IMR-90 (cell line): ENCODE measurements around the gene MID1. TPM values are rescaled to one million over a fixed set of nuclear protein-coding genes. Genes with fewer than 3 reads are reported as not detected.

Experiments used
- ATAC-seq: fragments of 200-7000 bp; cut with Tn5 transposase; 2 replicates; pipeline ENCODE4 v1.9.1; 2020; ENCODE audit warnings: low read depth, mild to moderate bottlenecking, moderate library complexity
- BruUV-seq: library from RNA; stranded (reverse); fragments of 400-500 nt; replicated peaks from 2 replicates; lab custom pipeline; 2021; lab: Mats Ljungman, UMichigan
- CTCF ChIA-PET: fragments of 300-600 bp; formaldehyde crosslinking; extraction: SDS; loops from one replicate; lab custom pipeline; 2021; ENCODE audit warnings: antibody characterized with exemption; lab: Yijun Ruan, JAX
- POLR2A ChIA-PET: fragments of 300-600 bp; sonication (Branson Sonifier 250); formaldehyde crosslinking; loops from one replicate; lab custom pipeline; 2022; ENCODE audit warnings: antibody characterized with exemption; ENCODE audit not compliant: unreplicated experiment; lab: Charles Lee
- DNase-seq: peaks from one replicate; pipeline ENCODE4 v3.0.0; 2013
- H2AFZ ChIP-seq: replicated peaks from 2 replicates; pipeline ENCODE3; 2013; ENCODE audit warnings: low read length, mild to moderate bottlenecking; ENCODE audit not compliant: poor library complexity
- H2AK5ac ChIP-seq: 2 replicates; pipeline ENCODE4 v1.6.1; 2013; ENCODE audit warnings: low read depth, low read length, inconsistent platforms
- H2AK9ac ChIP-seq: replicated peaks from 2 replicates; pipeline ENCODE3; 2013; ENCODE audit warnings: mild to moderate bottlenecking, low read depth, low read length, moderate library complexity; ENCODE audit not compliant: poor library complexity
- H2BK120ac ChIP-seq: 2 replicates; pipeline ENCODE4 v1.6.1; 2013; ENCODE audit warnings: low read depth, low read length, inconsistent platforms
- H2BK15ac ChIP-seq: 3 replicates; pipeline ENCODE4 v1.6.1; 2013; ENCODE audit warnings: low read depth, low read length, inconsistent platforms
- H2BK20ac ChIP-seq: 2 replicates; pipeline ENCODE4 v1.6.1; 2013; ENCODE audit warnings: low read depth, mild to moderate bottlenecking, inconsistent platforms, low read length, moderate library complexity
- H2BK5ac ChIP-seq: 2 replicates; pipeline ENCODE4 v1.6.1; 2013; ENCODE audit warnings: mild to moderate bottlenecking, low read depth, low read length, inconsistent platforms; ENCODE audit not compliant: poor library complexity, severe bottlenecking
- H3K14ac ChIP-seq: replicated peaks from 2 replicates; pipeline ENCODE4 v1.6.1; 2013; ENCODE audit warnings: low read depth, low read length, inconsistent platforms
- H3K18ac ChIP-seq: 2 replicates; pipeline ENCODE4 v1.6.1; 2013; ENCODE audit warnings: low read depth, low read length, control low read depth
- H3K23ac ChIP-seq: 2 replicates; pipeline ENCODE4 v1.6.1; 2013; ENCODE audit warnings: low read depth, low read length, inconsistent platforms
- H3K27ac ChIP-seq: 2 replicates; pipeline ENCODE4 v1.5.1; 2013; ENCODE audit warnings: mild to moderate bottlenecking, control low read depth, low read length; ENCODE audit not compliant: insufficient read depth
- H3K27me3 ChIP-seq: 2 replicates; pipeline ENCODE4 v1.6.1; 2013; ENCODE audit warnings: low read length; ENCODE audit not compliant: control insufficient read depth, insufficient read depth
- H3K36me3 ChIP-seq: 2 replicates; pipeline ENCODE4 v1.6.1; 2013; ENCODE audit warnings: low read length, mixed read lengths; ENCODE audit not compliant: control insufficient read depth, insufficient read depth
- H3K4ac ChIP-seq: 2 replicates; pipeline ENCODE4 v1.6.1; 2013; ENCODE audit warnings: low read depth, low read length, inconsistent platforms
- H3K4me1 ChIP-seq: 2 replicates; pipeline ENCODE4 v1.6.1; 2013; ENCODE audit warnings: low read length, mixed read lengths; ENCODE audit not compliant: control insufficient read depth, insufficient read depth
- H3K4me2 ChIP-seq: 2 replicates; pipeline ENCODE4 v1.6.1; 2013; ENCODE audit warnings: low read depth, mild to moderate bottlenecking, control low read depth, low read length, moderate library complexity
- H3K4me3 ChIP-seq: 2 replicates; pipeline ENCODE4 v1.5.1; 2013; ENCODE audit warnings: low read depth, mild to moderate bottlenecking, control low read depth, low read length, moderate library complexity; ENCODE audit not compliant: insufficient read depth
- H3K56ac ChIP-seq: 2 replicates; pipeline ENCODE4 v1.6.1; 2013; ENCODE audit warnings: low read length, inconsistent platforms; ENCODE audit not compliant: insufficient read depth; ENCODE audit errors: extremely low read depth
- H3K79me1 ChIP-seq, 2 experiments: 2 replicates each; pipeline ENCODE4 v1.6.1; 2013; ENCODE audit warnings: low read length in 2 of 2, inconsistent platforms in 1 of 2, low read depth in 1 of 2
- H3K9ac ChIP-seq: 2 replicates; pipeline ENCODE4 v1.6.1; 2013; ENCODE audit warnings: low read depth, low read length, control low read depth
- H3K9me1 ChIP-seq: 2 replicates; pipeline ENCODE4 v1.6.1; 2013; ENCODE audit warnings: low read length, inconsistent platforms; ENCODE audit not compliant: insufficient read depth
- H3K9me3 ChIP-seq: 2 replicates; pipeline ENCODE4 v1.6.1; 2013; ENCODE audit warnings: low read length; ENCODE audit not compliant: control insufficient read depth, insufficient read depth
- H4K20me1 ChIP-seq: 2 replicates; pipeline ENCODE4 v1.6.1; 2013; ENCODE audit warnings: low read length, inconsistent platforms; ENCODE audit not compliant: insufficient read depth
- H4K5ac ChIP-seq: 2 replicates; pipeline ENCODE4 v1.6.1; 2013; ENCODE audit warnings: mild to moderate bottlenecking, low read depth, low read length, control low read depth
- H4K8ac ChIP-seq, 2 experiments: 2 replicates each; pipeline ENCODE4 v1.6.1; 2013; ENCODE audit warnings: low read depth in 2 of 2, low read length in 2 of 2, control low read depth in 1 of 2, inconsistent platforms in 1 of 2
- H4K91ac ChIP-seq: 2 replicates; pipeline ENCODE4 v1.6.1; 2013; ENCODE audit warnings: low read depth, low read length, inconsistent platforms; ENCODE audit not compliant: insufficient read depth
- BHLHE40 ChIP-seq: fragments of 150-350 bp; IDR thresholded peaks from 2 replicates; pipeline ENCODE4 v1.6.1; 2016; ENCODE audit warnings: mild to moderate bottlenecking, low read depth, low read length
- CHD1 ChIP-seq: IDR thresholded peaks from 2 replicates; pipeline ENCODE4 v1.6.1; 2012; ENCODE audit warnings: low read depth, low read length, improper control_type of control experiment
- MAFK ChIP-seq: IDR thresholded peaks from 2 replicates; pipeline ENCODE4 v1.6.1; 2012; ENCODE audit warnings: low read depth, low read length, improper control_type of control experiment
- MAZ ChIP-seq: IDR thresholded peaks from 2 replicates; pipeline ENCODE4 v1.6.1; 2012; ENCODE audit warnings: low read depth, mild to moderate bottlenecking, low read length, improper control_type of control experiment, moderate library complexity, borderline replicate concordance
- MXI1 ChIP-seq: IDR thresholded peaks from 2 replicates; pipeline ENCODE4 v1.6.1; 2012; ENCODE audit warnings: low read depth, mild to moderate bottlenecking, low read length, moderate library complexity, borderline replicate concordance
- NFE2L2 ChIP-seq: fragments of 150-350 bp; IDR thresholded peaks from 2 replicates; pipeline ENCODE4 v1.6.1; 2016; ENCODE audit warnings: low read depth, mild to moderate bottlenecking, low read length
- POLR2A ChIP-seq: IDR thresholded peaks from 2 replicates; pipeline ENCODE4 v1.6.1; 2012; ENCODE audit warnings: mild to moderate bottlenecking, low read depth, low read length
- RCOR1 ChIP-seq: IDR thresholded peaks from 2 replicates; pipeline ENCODE4 v1.6.1; 2012; ENCODE audit warnings: mild to moderate bottlenecking, low read length, improper control_type of control experiment; ENCODE audit not compliant: insufficient replicate concordance
- RFX5 ChIP-seq: IDR thresholded peaks from 2 replicates; pipeline ENCODE4 v1.8.0; 2012; ENCODE audit warnings: low read depth, mild to moderate bottlenecking, low read length, moderate library complexity
- WGBS, 2 experiments: methylation state at CpG; one replicate each; pipeline versions ENCODE4 v1.1.5 to v1.1.7; 2013; ENCODE audit warnings: missing lambda C conversion rate in 2 of 2; ENCODE audit not compliant: insufficient read length in 1 of 2; ENCODE audit errors: extremely low coverage in 2 of 2; 5-methylcytosine and 5-hydroxymethylcytosine counted together
- dilution Hi-C: fragments of 300-500 bp; cut with HindIII; formaldehyde crosslinking; loops from one replicate; pipeline ENCODE4 v1.14.3; 2018; ENCODE audit warnings: low sequenced_read_pairs; ENCODE audit not compliant: unreplicated experiment
- in situ Hi-C: fragments of 300-500 bp; cut with MboI; formaldehyde crosslinking; loops from 3 replicates; pipeline ENCODE4 v1.14.3; 2019; ENCODE audit warnings: low sequenced_read_pairs, inconsistent platforms, mixed read lengths
- intact Hi-C: fragments of 100-400 bp; cut with micrococcal nuclease; formaldehyde crosslinking; loops from 2 replicates; pipeline ENCODE4 v1.10.0; 2022
- polyA plus RNA-seq, 3 experiments: library from polyadenylated mRNA; depleted of rRNA; stranded (reverse); fragments of >200 nt; gene quantifications; 2 replicates each; pipeline ENCODE4 v1.2.3, GENCODE V29; 2012; ENCODE audit warnings: low replicate concordance in 1 of 3
- total RNA-seq: library from RNA; depleted of rRNA; stranded (reverse); fragments of >200 nt; gene quantifications from 2 replicates; pipeline ENCODE4 v1.2.3, GENCODE V29; 2012
- TF ChIP-seq, protein P1 (sequence below): conservative IDR thresholded peaks from 2 replicates; pipeline ENCODE4 v1.5.1; 2012; ENCODE audit warnings: mild to moderate bottlenecking, low read depth, low read length, improper control_type of control experiment
- TF ChIP-seq, protein P2 (sequence below): fragments of 150-350 bp; IDR thresholded peaks from 2 replicates; pipeline ENCODE4 v1.6.1; 2017; ENCODE audit warnings: mild to moderate bottlenecking, antibody characterized with exemption, low read length, low read depth

The MID1 gene
- total and polyA plus RNA-seq, 2 of the 4 experiments (the other 2 are of a cell fraction): 37.2 to 106 TPM

DNA sequence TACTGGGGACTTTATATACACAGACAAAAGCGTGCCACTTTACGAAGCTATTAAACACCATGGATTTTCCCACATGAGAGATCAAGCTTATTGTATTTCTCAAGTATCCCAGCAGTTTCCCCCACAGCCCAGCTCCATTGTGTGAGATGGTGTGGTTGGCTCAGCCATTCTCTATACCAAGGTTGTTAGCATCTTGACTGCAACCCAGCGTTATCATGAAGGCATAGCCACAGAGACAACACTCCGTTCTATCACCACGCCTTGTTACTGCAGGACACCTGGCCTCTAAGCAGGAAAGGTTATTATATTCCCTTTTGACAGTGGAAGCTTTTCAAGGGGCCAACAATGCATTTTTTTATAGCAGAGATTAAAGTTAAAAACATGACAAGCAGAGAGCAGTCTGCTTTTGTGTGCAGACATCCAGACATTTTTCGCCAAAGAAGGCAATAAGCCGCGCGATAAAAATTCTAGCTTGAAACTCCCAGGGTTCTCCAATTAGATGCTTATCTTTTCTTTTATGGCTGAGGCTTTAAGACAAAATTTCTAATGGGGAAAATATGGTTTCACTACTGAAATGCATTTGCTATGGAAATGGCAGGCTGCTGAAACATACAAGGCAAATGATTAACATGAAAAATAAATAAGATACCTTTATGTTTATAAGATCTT is 206.1 kb downstream of the MID1 start:
- CTCF ChIA-PET: no interaction called here
- dilution Hi-C loops (no loop called here), intact Hi-C loops (no loop called here), in situ Hi-C loops (no loop called here)
- no peak overlapping the region for H2AK5ac ChIP-seq
- peaks cover 7% of the 10 kb centered on the region for H3K4me1 ChIP-seq
- TF ChIP-seq POLR2A: no peak
- TF ChIP-seq MXI1: no peak
- no peak for TF ChIP-seq RFX5
- no peak for TF ChIP-seq CHD1
- TF ChIP-seq, protein P1, sequence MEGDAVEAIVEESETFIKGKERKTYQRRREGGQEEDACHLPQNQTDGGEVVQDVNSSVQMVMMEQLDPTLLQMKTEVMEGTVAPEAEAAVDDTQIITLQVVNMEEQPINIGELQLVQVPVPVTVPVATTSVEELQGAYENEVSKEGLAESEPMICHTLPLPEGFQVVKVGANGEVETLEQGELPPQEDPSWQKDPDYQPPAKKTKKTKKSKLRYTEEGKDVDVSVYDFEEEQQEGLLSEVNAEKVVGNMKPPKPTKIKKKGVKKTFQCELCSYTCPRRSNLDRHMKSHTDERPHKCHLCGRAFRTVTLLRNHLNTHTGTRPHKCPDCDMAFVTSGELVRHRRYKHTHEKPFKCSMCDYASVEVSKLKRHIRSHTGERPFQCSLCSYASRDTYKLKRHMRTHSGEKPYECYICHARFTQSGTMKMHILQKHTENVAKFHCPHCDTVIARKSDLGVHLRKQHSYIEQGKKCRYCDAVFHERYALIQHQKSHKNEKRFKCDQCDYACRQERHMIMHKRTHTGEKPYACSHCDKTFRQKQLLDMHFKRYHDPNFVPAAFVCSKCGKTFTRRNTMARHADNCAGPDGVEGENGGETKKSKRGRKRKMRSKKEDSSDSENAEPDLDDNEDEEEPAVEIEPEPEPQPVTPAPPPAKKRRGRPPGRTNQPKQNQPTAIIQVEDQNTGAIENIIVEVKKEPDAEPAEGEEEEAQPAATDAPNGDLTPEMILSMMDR: no peak
- TF ChIP-seq, protein P2, sequence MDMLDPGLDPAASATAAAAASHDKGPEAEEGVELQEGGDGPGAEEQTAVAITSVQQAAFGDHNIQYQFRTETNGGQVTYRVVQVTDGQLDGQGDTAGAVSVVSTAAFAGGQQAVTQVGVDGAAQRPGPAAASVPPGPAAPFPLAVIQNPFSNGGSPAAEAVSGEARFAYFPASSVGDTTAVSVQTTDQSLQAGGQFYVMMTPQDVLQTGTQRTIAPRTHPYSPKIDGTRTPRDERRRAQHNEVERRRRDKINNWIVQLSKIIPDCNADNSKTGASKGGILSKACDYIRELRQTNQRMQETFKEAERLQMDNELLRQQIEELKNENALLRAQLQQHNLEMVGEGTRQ: no peak
- TF ChIP-seq RCOR1: no peak
- TF ChIP-seq MAFK: no peak
- TF ChIP-seq NFE2L2: no peak
- TF ChIP-seq BHLHE40: no peak
- TF ChIP-seq MAZ: no peak
- 40% methylated on average over 1 of the region's 9 CpGs; no CpG with 5 or more reads in 1 of the 2 experiments for WGBS, 2 experiments
- no peak overlapping the region for H3K14ac ChIP-seq
- no peak overlapping the region for H4K8ac ChIP-seq
- ATAC-seq (no peak), DNase-seq (no peak)
- H4K5ac ChIP-seq: no peak overlapping the region
- H3K4ac ChIP-seq: peak overlapping the region; percentile 3; the same call in 1 of the 2 replicates
- H3K9me1 ChIP-seq: no peaks in the 10 kb centered on the region
- no peak overlapping the region for H3K27ac ChIP-seq
- H4K20me1 ChIP-seq: no peaks in the 10 kb centered on the region
- H2AK9ac ChIP-seq: no peak overlapping the region
- peak overlapping the region; percentile 29; the same call in 1 of the 2 replicates for H3K18ac ChIP-seq
- H3K36me3 ChIP-seq: no peaks in the 10 kb centered on the region
- no peak overlapping the region for H4K91ac ChIP-seq
- H3K79me1 ChIP-seq: no peaks in the 10 kb centered on the region
- no peak overlapping the region for H3K9ac ChIP-seq
- no peak overlapping the region for H2BK15ac ChIP-seq
- H3K27me3 ChIP-seq: no peaks in the 10 kb centered on the region
- no peak overlapping the region for H3K4me2 ChIP-seq
- H3K4me3 ChIP-seq: no peak overlapping the region
- H2BK120ac ChIP-seq: no peak overlapping the region
- H2BK20ac ChIP-seq: no peak overlapping the region
- H3K56ac ChIP-seq: no peak overlapping the region
- H2AFZ ChIP-seq: no peak overlapping the region
- H2BK5ac ChIP-seq: no peak overlapping the region
- POLR2A ChIA-PET: no interaction called here
- H3K9me3 ChIP-seq: no peaks in the 10 kb centered on the region
- no TSS peak for BruUV-seq
- no peak overlapping the region for H3K23ac ChIP-seq
